ENCODE results near the gene NPIPA7. TPM values are rescaled to one million over a fixed set of nuclear protein-coding genes. Genes with fewer than 3 reads are reported as not detected.
"Not testable (repeated sequence)": the region's sequence is repeated elsewhere in the genome, so short reads cannot be mapped to it uniquely, and the experiment has no call there.

The NPIPA7 gene
- total and polyA plus RNA-seq, 4 donors: 1.4 to 10.5 (median 3.7) TPM

GRCh38 chr16:16405421-16405820 is 26.5 kb downstream of the NPIPA7 start:
- not testable (repeated sequence) for H3K9ac ChIP-seq (ENCODE audit: low read depth in 1 of 2, low read length in 2 of 2); H3K27me3 ChIP-seq (ENCODE audit: control insufficient read depth in 4 of 4, insufficient read depth in 4 of 4, low read length in 3 of 4); H3K9me3 ChIP-seq (ENCODE audit: control insufficient read depth in 4 of 4, low read length in 3 of 4); H3K36me3 ChIP-seq (ENCODE audit: control insufficient read depth in 4 of 4, insufficient read depth in 3 of 4, low read depth in 1 of 4, low read length in 3 of 4); H3K4me3 ChIP-seq (ENCODE audit: low read depth in 1 of 3, low read length in 3 of 3); H3K4me1 ChIP-seq (ENCODE audit: control insufficient read depth in 4 of 4, insufficient read depth in 4 of 4, low read length in 3 of 4); DNase-seq (ENCODE audit: low spot score); H3K27ac ChIP-seq (ENCODE audit: low read depth in 1 of 2, low read length in 2 of 2)
- no CpG with 5 or more reads among the region's 5 CpGs for WGBS

GRCh38 chr16:16408430-16408829 is 29.5 kb downstream of the NPIPA7 start:
- not testable (repeated sequence) for H3K4me1 ChIP-seq (ENCODE audit: control insufficient read depth in 4 of 4, insufficient read depth in 4 of 4, low read length in 3 of 4); H3K4me3 ChIP-seq (ENCODE audit: low read depth in 1 of 3, low read length in 3 of 3); H3K9ac ChIP-seq (ENCODE audit: low read depth in 1 of 2, low read length in 2 of 2); DNase-seq (ENCODE audit: low spot score); H3K27me3 ChIP-seq (ENCODE audit: control insufficient read depth in 4 of 4, insufficient read depth in 4 of 4, low read length in 3 of 4); H3K27ac ChIP-seq (ENCODE audit: low read depth in 1 of 2, low read length in 2 of 2); H3K9me3 ChIP-seq (ENCODE audit: control insufficient read depth in 4 of 4, low read length in 3 of 4); H3K36me3 ChIP-seq (ENCODE audit: control insufficient read depth in 4 of 4, insufficient read depth in 3 of 4, low read depth in 1 of 4, low read length in 3 of 4)
- 58% methylated on average over 2 of the region's 6 CpGs for WGBS

- no CpG with 5 or more reads among the region's 1 CpG for WGBS
- not testable (repeated sequence) for H3K9me3 ChIP-seq (ENCODE audit: control insufficient read depth in 4 of 4, low read length in 3 of 4); H3K36me3 ChIP-seq (ENCODE audit: control insufficient read depth in 4 of 4, insufficient read depth in 3 of 4, low read depth in 1 of 4, low read length in 3 of 4)
These were observed 34.8 kb downstream of the NPIPA7 start for GRCh38 chr16:16413773-16414172.

GRCh38 chr16:16417071-16417470 is 38.1 kb downstream of the NPIPA7 start:
- WGBS: no CpG with 5 or more reads among the region's 5 CpGs
- not testable (repeated sequence) for H3K4me1 ChIP-seq (ENCODE audit: control insufficient read depth in 4 of 4, insufficient read depth in 4 of 4, low read length in 3 of 4); H3K9me3 ChIP-seq (ENCODE audit: control insufficient read depth in 4 of 4, low read length in 3 of 4); H3K9ac ChIP-seq (ENCODE audit: low read depth in 1 of 2, low read length in 2 of 2); DNase-seq (ENCODE audit: low spot score); H3K27me3 ChIP-seq (ENCODE audit: control insufficient read depth in 4 of 4, insufficient read depth in 4 of 4, low read length in 3 of 4); H3K27ac ChIP-seq (ENCODE audit: low read depth in 1 of 2, low read length in 2 of 2); H3K36me3 ChIP-seq (ENCODE audit: control insufficient read depth in 4 of 4, insufficient read depth in 3 of 4, low read depth in 1 of 4, low read length in 3 of 4); H3K4me3 ChIP-seq (ENCODE audit: low read depth in 1 of 3, low read length in 3 of 3)

More at GRCh38 chr16:16413773-16414172, 34.8 kb downstream of the NPIPA7 start:
- H3K4me3 ChIP-seq (ENCODE audit: low read depth in 1 of 3, low read length in 3 of 3); H3K27me3 ChIP-seq (ENCODE audit: control insufficient read depth in 4 of 4, insufficient read depth in 4 of 4, low read length in 3 of 4); DNase-seq (ENCODE audit: low spot score); H3K27ac ChIP-seq (ENCODE audit: low read depth in 1 of 2, low read length in 2 of 2); H3K9ac ChIP-seq (ENCODE audit: low read depth in 1 of 2, low read length in 2 of 2); H3K4me1 ChIP-seq (ENCODE audit: control insufficient read depth in 4 of 4, insufficient read depth in 4 of 4, low read length in 3 of 4): not testable (repeated sequence)

- WGBS: 41% methylated on average over 2 of the region's 5 CpGs
These were observed 39.1 kb downstream of the NPIPA7 start for GRCh38 chr16:16417914-16418544.

DNA sequence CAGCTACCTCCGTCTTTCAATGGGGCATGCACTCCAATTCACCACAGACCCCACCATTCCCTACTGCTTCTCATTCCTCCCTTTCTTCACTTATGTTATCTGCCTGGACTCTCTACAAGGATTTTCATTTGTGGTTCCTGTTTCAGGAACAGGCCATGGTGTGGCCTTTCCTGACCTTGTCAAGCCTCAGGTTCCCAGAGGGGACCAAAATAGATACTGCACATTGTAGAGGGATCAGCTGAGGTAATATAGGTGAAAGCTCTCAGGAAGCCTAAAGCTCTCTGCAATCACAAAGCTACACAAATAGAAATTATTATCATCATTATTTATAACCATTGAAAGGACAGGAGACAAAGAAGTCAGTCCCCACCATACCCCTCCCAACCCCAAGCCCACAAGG is 41.6 kb downstream of the NPIPA7 start:
- DNase-seq (ENCODE audit: low spot score); H3K4me3 ChIP-seq (ENCODE audit: low read depth in 1 of 3, low read length in 3 of 3); H3K9me3 ChIP-seq (ENCODE audit: control insufficient read depth in 4 of 4, low read length in 3 of 4); H3K4me1 ChIP-seq (ENCODE audit: control insufficient read depth in 4 of 4, insufficient read depth in 4 of 4, low read length in 3 of 4); H3K9ac ChIP-seq (ENCODE audit: low read depth in 1 of 2, low read length in 2 of 2); H3K27me3 ChIP-seq (ENCODE audit: control insufficient read depth in 4 of 4, insufficient read depth in 4 of 4, low read length in 3 of 4); H3K36me3 ChIP-seq (ENCODE audit: control insufficient read depth in 4 of 4, insufficient read depth in 3 of 4, low read depth in 1 of 4, low read length in 3 of 4); H3K27ac ChIP-seq (ENCODE audit: low read depth in 1 of 2, low read length in 2 of 2): not testable (repeated sequence)
- WGBS: 62% methylated on average over 1 of the region's 1 CpG

More at GRCh38 chr16:16417914-16418544, 39.1 kb downstream of the NPIPA7 start:
- DNase-seq (ENCODE audit: low spot score); H3K4me1 ChIP-seq (ENCODE audit: control insufficient read depth in 4 of 4, insufficient read depth in 4 of 4, low read length in 3 of 4); H3K36me3 ChIP-seq (ENCODE audit: control insufficient read depth in 4 of 4, insufficient read depth in 3 of 4, low read depth in 1 of 4, low read length in 3 of 4); H3K27ac ChIP-seq (ENCODE audit: low read depth in 1 of 2, low read length in 2 of 2); H3K4me3 ChIP-seq (ENCODE audit: low read depth in 1 of 3, low read length in 3 of 3); H3K9me3 ChIP-seq (ENCODE audit: control insufficient read depth in 4 of 4, low read length in 3 of 4); H3K9ac ChIP-seq (ENCODE audit: low read depth in 1 of 2, low read length in 2 of 2); H3K27me3 ChIP-seq (ENCODE audit: control insufficient read depth in 4 of 4, insufficient read depth in 4 of 4, low read length in 3 of 4): not testable (repeated sequence)

DNA sequence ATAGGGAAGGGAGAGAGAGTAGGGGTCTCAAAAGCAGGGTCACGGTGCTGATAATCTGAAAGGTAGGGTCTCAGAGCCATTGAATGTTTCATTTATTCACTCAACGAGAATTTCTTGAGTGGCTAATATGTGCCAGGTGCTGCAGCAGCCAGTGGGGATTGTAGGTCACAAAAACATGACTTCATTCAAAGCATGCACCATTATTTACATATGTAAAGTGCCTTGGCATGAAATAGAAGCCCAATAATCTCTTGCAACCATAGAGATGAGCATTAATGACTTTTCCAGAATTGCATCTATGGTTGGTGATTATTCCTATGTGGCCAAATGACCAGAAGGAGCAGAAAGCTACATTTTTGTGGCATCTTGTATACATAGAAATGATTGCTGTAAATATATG is 46.2 kb downstream of the NPIPA7 start:
- no CpG with 5 or more reads among the region's 2 CpGs for WGBS
- not testable (repeated sequence) for H3K4me3 ChIP-seq (ENCODE audit: low read depth in 1 of 3, low read length in 3 of 3); H3K27me3 ChIP-seq (ENCODE audit: control insufficient read depth in 4 of 4, insufficient read depth in 4 of 4, low read length in 3 of 4); H3K27ac ChIP-seq (ENCODE audit: low read depth in 1 of 2, low read length in 2 of 2); H3K9ac ChIP-seq (ENCODE audit: low read depth in 1 of 2, low read length in 2 of 2); DNase-seq (ENCODE audit: low spot score); H3K4me1 ChIP-seq (ENCODE audit: control insufficient read depth in 4 of 4, insufficient read depth in 4 of 4, low read length in 3 of 4); H3K9me3 ChIP-seq (ENCODE audit: control insufficient read depth in 4 of 4, low read length in 3 of 4); H3K36me3 ChIP-seq (ENCODE audit: control insufficient read depth in 4 of 4, insufficient read depth in 3 of 4, low read depth in 1 of 4, low read length in 3 of 4)

GRCh38 chr16:16431135-16431534 is 52.2 kb downstream of the NPIPA7 start:
- H3K4me3 ChIP-seq (ENCODE audit: low read depth in 1 of 3, low read length in 3 of 3); H3K9me3 ChIP-seq (ENCODE audit: control insufficient read depth in 4 of 4, low read length in 3 of 4); H3K9ac ChIP-seq (ENCODE audit: low read depth in 1 of 2, low read length in 2 of 2); H3K27me3 ChIP-seq (ENCODE audit: control insufficient read depth in 4 of 4, insufficient read depth in 4 of 4, low read length in 3 of 4); H3K4me1 ChIP-seq (ENCODE audit: control insufficient read depth in 4 of 4, insufficient read depth in 4 of 4, low read length in 3 of 4); H3K36me3 ChIP-seq (ENCODE audit: control insufficient read depth in 4 of 4, insufficient read depth in 3 of 4, low read depth in 1 of 4, low read length in 3 of 4); DNase-seq (ENCODE audit: low spot score); H3K27ac ChIP-seq (ENCODE audit: low read depth in 1 of 2, low read length in 2 of 2): not testable (repeated sequence)
- WGBS: 11% methylated on average over 1 of the region's 3 CpGs

GRCh38 chr16:16434711-16435110 is 55.8 kb downstream of the NPIPA7 start:
- 61% methylated on average over 1 of the region's 3 CpGs for WGBS
- not testable (repeated sequence) for H3K9me3 ChIP-seq (ENCODE audit: control insufficient read depth in 4 of 4, low read length in 3 of 4); H3K9ac ChIP-seq (ENCODE audit: low read depth in 1 of 2, low read length in 2 of 2); H3K27ac ChIP-seq (ENCODE audit: low read depth in 1 of 2, low read length in 2 of 2); DNase-seq (ENCODE audit: low spot score); H3K4me1 ChIP-seq (ENCODE audit: control insufficient read depth in 4 of 4, insufficient read depth in 4 of 4, low read length in 3 of 4); H3K4me3 ChIP-seq (ENCODE audit: low read depth in 1 of 3, low read length in 3 of 3); H3K36me3 ChIP-seq (ENCODE audit: control insufficient read depth in 4 of 4, insufficient read depth in 3 of 4, low read depth in 1 of 4, low read length in 3 of 4); H3K27me3 ChIP-seq (ENCODE audit: control insufficient read depth in 4 of 4, insufficient read depth in 4 of 4, low read length in 3 of 4)
